NCI-H146 treated with DMSO at 0.1 percent for 48 hours (cell line): ENCODE measurements around the gene MCTP1.

Source experiments
- DNase-seq: peaks from one replicate; lab custom pipeline; 2025; ENCODE audit not compliant: unreplicated experiment; lab: John Stamatoyannopoulos, UW

The MCTP1 gene

DNA sequence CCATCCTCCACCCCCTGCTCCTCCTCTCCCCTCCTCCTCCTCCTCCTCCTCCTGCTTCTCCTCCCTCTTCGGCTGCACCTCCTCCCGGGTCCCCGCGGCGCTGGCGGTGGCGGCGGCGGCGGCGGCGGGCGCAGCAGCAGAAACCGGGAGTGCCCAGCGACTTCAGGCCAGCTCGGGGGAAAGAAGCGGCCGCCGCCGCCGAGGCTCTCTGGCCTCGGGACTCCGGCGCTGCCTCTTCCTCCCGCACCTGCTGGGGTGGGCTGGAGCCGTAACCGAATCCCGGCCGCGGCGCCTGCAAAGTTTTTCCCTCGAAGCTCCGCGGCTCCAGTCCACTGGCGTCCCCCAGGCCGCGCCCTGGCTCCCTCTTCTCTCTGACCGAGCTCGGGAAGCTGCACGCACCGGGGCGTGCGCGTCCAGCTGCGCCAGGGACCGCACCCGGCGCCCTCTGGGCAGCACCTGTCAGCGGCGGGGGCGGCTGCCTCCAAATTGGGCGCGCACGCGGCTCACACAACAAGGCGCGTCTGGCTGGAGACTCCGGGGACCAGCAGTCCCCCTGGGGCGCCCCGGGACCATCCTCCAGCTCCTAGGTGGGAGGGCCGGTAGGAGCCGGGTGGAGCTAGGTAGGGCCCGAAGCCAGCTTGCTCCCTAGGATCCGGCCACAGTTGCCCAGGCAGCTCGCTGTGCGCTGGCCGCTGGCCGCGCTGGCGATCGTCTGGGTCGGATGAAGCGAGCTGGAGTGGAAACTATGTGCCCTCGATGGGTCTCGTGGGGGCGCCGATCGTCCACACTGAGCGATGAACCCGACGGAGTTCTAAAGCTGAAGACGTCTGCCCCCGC is at the start of gene MCTP1:
MCTP1 (minus strand) TSS at position 523 of the 837 bp plus-strand sequence.
- DNase-seq, result peak; percentile 20

DNA sequence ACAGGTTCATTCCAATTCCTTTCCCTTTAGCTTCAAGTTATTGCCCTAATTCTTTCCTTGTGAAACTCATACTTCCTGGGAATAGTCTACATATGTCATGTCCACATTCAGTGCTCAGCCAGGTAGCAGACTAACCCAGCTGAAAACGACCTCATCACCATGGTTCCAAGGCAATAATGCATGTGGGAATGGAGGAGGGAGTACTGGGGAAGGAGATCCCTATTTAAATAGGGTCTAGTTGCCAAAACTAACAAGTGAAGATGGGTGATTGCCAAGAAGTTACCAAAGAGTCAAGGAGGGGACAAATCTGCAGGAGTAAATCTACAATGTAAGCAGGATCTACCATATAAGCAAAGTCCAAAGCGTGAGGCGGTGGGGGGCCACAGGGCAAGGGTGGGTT is 47.3 kb upstream of the MCTP1 start:
- DNase-seq, result no peak

DNA sequence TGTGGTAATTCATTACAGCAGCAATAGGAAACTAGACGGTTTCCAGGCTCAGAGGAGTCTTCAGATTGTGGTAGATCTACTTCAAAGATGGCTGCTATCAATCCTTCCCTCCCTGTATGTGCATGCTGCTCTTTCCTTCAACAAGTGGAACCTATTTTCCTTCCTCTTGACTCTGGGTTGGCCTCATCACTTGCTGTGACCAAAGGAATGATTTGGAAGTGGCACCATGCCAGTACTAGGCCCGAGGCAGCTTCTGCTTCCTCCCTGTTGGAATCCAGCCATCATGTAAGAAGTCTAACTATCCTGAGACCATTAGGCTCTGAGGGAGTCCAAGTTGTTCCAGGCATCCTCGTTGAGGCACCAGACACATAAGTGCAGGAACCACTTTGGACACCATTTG is 46.5 kb upstream of the MCTP1 start:
- DNase-seq, result no peak

DNA sequence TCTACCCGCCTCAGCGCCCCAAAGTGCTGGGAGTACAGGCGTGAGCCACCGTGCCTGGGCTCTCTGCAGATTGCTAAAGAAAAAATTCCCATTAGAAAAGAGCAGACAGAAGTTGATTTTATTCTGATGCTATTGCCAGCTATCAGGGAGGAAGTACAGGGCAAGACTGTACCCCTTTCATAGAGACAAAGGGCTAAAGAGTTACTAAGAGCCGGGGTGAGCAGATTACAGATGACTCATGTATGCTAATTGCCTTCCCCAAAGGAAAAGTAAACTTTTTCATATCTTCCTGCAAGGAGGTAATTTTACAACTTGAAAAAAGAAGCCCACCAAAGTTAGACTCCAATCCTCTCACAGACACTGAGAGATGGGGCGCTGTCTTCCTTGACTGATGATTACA is 42.3 kb upstream of the MCTP1 start:
- no peak for DNase-seq

DNA sequence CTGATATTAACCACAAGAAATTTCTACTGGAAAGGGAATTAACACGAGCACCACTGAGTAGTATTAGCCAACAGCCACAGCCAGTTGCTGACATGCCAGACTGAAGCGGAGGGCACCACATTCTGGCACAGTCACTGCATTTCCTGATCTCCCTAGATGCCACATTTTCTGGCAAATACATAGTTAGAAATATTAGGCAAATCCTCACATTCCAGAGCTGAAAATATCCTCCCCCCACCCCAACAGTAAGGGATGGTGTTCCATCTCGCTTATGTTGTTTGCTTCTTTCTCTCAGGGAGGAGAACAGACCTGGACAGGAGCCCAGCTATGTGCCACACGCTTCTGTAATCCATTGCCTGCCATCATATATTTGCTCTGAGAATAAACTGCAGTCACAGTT is 32.8 kb upstream of the MCTP1 start:
- DNase-seq, result no peak

DNA sequence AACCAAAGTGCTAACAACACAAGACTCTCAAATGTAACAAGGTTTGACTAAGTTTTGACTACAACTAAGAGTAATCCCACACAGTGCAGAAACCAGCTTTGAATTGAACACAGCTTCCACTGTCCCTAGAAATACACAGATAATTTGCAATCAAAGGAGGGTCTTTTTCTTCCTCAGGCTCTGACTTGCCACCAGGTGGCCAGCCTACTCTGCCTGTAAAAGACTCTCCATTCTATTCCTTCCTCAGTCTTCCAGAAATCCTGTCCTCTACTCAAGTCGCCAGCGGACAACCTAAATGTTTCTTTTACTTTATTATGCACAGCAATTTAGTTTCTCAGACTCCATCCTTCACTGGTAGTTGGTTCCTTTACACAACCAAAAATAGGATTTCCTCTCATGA is 32.2 kb upstream of the MCTP1 start:
- DNase-seq, result no peak

DNA sequence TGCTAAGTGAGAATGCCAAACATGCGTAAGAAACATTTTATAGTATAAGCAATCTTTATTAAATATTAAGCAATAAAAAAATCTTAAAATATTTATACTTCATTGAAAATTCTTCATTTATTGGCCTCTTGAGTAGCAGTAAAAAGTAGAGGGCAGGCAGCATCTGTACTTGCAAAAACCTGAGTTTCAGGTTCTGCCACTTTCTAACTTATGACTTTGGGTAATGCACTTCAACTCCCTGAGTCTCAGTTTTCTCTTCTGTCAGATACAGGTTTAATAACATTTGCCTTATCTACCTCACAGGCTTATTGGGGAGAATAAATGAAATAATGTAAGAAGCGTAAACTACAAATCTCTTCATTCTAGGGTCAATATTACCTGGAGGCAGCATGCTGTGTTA is 19.8 kb upstream of the MCTP1 start:
- no peak for DNase-seq

DNA sequence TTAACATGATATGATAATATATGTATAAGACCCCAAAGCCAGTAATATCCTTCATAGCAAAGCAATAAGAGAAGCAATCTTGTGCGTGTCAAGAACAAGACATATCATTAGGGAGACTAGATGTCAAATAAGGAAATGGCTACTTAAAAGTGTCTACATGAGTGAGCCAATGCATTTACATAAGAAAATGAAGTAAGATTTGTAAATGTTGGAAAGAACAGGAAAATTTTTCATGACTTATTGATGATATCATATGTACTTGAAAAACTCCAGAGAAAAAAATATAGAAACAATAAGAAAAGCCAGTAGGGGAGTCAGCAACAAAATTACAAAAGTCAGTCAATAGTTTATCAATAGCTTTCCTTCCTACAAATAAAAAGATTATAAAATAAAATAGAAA is 13.8 kb upstream of the MCTP1 start:
- no peak for DNase-seq

DNA sequence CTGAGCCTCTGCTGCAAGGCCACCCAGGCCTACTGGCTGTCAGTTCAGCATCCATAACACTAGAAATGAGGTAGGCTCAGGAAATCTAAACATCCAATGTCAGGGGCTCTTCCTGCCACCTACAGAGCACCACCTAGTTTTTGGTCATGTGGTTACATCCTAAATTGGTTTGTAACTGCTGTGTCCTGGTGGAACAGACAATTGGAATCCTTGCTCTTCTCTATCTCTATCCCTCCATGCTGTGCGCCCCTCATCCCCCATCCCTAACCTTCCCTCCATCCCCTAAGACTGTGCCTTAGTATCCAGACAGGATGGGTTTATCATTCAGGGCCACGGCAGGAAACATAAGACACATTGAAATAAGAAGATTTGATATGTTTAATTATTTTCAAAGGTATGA is 11.4 kb upstream of the MCTP1 start:
- DNase-seq, result no peak

DNA sequence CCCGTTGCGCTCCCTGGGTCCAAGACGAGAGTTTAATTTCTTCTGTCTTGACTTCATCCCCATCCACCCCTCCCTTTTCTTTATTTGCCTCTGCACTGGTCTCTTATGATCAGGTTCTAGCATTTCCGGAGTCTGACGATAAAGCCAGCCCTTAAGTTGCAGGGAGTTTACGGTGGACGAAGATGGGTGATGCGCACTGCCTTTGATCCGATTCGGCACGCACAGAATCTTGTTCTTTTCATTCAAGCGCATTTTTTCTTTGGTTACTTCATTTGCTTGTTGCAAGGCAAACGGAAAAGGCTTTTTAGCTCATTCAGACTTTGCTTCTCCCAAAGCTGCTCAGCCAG is 488 bp upstream of the MCTP1 start:
- DNase-seq, result no peak

DNA sequence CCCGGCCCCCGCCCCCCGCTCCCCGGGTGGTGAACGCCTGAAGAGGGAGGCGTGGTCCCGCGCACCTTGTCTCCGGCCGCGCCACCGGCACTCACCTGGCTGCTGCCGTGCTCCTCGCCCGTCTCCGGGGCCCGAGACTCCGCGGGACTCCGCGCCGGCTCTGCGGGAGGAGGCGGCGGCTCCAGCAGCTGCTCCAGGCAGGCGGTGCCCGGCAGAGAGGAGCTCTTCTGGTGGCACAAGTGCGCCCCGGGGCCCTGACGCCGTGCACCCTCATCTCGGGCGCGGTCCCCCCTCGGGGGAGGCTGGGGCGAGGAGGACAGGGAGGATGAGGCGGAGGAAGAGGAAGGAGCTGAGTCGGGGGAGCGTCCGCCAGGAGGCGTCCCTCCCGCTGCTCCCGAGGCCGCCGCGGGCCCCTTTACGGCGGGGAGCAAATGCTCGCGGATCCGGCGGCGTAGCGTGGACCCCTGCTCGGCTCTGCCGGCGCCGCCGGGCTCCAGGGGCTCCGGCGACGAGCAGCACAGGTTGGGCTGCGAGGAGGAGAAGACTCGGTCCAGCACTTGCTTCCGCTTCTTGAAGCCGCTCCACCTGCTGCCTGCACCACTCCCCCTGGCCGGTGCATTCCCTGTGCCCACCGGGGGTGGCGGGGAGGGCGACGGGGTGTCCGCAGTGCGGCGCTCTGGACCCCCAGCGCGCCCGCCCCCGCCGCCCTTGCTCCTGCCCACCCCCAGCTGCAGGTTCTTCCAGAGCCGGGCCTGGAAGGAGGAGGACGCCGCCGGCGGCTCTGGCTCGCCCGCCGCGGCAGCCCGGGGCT is 928 bp downstream of the MCTP1 start:
- DNase-seq, result peak; percentile 52

DNA sequence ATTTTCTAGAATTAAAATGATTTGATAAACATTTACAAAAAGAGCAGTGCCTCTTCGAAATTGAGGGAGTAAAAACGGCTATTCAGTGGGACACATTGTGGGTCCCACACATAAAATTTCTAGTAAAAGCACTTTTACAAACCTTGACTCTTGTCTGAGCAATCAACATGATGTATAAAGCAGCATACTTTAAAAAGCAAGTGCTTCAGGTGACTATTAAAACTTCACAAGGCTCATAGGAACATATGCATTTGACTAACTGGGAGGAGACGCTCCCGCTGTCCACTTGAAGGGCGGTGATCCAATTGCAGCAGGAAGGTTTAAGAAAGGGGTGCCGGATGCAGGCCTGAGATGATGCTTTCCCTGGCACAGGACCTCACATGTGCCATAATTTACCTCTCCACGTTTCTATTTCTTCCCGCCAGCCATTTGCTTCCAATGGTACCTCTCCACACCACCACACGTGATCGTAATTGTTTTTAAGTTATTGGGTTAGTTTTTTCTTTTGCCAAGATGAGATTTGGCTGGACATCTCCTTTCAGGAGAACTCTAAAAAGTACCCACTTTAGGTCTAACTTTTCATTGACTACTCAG is 1.8 kb downstream of the MCTP1 start:
- no peak for DNase-seq

DNA sequence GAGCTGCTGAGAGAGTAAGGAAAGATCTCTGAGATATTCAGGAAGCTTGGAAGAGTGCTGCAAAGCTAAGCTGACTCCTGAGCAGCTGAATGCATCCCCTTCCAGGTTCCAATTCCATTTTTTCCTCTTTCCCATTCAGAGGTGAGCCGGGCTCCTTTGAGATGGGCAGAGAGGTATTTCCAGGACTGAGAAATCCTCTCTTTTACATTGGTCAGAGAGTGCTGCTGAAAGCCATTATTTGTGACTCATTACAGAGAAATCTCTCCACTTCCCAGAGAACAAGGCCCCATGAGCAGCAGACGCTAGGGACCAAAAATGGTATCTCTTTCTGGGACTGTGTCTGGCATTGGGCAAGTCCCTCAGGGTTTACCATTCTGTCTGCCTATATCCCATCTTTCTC is 3.7 kb downstream of the MCTP1 start:
- no peak for DNase-seq

DNA sequence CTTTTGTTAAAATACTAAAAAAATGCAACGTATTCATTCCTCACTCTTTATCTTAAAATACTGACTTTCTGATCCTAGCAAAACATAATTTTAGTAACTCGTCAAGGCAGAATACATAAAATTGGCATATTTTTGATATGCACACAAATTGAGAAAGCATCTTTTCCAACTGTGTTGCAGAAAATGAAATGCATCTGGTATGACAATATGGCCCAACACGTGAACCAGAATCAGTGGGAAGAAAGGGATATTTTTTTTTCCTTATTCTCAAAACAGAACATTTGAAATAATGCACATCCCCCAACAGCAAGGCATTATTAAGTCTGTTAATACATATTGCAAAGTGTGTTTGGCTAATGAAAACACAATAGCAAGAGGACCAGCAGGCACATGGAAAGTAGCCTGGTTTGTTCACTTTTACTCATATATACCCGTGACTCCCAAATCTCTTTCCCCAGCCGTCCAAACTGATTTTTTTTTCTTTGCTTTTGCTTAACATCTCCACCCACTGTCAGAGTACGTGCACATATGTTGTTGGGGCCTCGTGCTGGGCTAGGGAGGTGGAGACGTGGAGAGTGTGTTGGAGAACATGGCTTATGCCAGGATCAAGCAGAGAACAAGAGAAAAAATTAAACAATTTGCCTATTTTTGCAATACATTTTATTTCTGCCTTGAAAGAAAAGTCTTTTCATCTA is 4.3 kb downstream of the MCTP1 start:
- no peak for DNase-seq

DNA sequence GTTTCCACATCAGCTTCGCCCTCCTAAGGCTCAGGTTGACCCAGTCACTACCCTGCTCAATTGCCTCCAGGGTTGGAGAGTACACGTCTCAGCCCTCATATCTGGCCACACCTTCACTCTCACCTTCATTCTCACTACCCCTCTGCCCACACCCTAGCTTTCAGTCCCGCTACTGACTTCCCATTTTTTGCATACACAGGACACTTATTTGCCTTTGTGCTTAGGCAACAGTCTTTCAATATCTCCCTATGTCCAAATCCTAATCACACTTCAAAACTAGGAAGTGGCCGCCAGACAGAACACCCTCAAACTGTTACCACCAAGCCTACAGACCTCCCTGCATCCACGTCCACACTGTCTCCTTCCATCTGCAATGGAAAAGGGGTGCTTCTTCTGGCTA is 10.9 kb downstream of the MCTP1 start:
- no peak for DNase-seq

DNA sequence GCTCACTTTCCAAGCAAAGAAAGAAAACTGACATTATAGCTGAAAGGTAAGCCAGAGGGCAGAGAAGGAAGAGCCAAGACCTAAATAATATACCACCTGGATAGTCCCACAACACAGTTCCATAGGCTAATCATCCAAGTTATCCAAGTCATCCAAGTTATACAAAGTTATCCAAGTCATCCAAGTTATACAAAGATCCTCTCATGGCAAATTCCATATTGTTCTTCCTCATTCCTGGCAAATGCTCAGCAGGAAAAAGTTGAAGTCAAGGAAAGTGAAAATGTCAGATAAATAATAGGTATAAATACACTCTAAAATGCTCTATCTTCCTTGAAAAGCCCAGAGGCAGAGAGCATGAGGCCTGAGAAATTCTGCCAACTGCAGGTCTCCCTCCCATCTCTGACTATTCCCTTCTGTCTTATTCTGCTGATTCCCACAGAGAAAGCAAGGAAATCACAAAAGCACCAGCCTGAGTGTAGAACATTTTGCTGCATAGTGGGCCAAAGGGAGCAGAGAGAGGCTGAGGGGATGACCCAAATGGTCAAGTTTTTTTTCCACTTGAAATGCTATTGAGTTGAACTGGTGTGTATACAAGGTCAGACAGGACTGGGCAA is 12.5 kb downstream of the MCTP1 start:
- DNase-seq, result no peak

DNA sequence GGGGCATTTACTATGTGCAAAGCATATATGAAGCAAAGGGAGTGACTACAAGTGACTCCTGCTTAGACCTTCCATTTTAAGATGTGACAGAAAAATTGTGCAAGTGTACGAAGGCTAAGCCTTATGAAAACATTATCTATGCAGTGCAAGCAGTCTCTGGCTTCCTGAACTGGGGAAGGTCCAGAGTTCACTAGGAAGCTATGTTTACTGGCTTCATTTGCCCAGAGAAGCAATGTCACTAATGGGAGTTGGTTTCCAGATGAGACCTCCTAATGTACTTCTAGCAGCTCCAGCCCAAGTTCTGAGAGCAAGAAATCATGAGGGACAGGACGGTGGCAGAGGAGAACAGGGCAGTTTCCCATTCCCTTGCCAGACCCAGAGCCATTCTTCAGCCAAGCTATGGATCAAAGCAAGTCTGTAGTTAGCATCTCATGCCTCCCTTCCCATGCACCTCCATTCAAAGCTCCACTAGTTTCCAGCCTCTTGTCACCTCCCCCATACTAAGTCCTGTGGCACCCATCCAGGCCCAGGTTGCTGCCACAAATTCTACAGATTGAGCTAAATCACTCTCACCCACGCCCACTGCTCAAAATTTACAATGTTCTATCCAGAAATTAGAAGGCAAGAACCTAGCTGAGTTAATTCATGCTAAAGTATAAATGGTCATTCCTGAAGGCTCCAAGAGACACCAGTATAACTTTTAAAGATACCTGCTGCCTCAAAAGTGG is 21.8 kb downstream of the MCTP1 start:
- DNase-seq, result no peak

DNA sequence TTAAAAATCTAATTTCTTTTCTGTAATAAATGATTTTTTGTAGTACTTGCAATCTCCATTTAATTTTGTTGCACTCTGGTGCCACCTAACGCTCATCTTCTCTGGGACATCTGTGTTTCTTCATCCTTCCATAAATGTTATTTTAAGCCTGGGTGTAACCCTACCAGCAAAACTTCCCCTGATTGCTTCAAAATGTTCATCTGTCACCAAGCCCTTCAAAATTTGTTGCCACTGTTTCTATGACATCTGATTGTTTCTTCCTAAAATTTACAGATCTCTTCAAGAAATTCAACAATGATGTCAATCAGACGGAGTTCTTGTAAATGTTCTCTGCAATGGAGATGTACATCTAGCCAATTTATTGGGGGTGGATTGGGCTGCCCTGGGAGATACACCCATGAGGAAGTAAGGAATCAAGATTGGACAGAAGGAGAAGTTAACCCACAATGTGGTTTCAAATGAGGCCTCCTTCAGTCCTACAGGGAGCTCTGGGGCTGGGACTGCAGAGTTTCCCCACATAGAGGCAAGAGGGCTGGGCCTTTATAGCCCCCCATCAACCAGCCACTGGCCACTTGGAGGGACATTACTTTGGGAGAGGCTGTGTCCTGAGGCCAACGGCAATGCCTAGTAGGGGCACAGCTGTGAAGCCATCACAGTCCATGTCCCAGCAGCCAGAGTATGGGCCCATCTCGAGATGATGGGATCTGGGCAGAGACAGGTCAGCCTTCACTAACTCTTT is 23.3 kb downstream of the MCTP1 start:
- DNase-seq, result peak; percentile 10

DNA sequence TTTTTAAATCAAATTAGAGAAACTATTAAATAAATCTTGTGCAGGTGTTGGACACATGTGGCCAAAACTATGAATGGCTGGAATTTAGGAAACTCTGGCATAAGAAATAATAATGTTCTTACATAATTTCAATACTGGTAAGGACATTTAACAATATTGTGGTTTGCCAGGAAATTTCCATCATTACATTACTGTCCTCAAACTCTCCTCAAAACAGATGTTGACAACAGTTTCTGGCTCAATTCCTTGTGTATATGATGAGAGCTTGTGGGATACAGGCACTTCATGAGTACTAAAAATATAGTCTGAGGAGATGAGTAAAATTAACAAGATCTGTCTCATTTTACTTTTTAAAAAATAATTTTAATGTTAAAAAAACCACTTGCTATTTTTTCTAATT is 27.9 kb downstream of the MCTP1 start:
- DNase-seq, result no peak

DNA sequence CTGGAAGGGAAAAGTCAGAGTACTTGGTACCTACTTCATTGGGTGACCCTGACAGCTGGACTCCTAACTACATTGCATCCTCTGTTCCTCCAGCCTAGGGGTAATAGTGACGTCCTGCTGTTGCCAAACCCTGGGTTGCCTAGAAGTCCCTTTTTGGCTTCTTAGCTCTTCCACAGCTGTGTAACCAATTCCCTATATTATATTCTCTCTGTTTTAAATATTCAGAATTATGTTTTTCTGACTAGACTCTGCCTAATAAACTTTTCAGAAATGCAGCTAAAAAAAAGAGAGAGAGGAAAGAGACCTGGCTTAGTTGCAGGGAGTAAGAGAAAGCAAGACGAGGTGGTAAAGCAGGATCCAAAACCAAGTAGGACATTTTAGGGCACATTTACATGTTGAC is 28.4 kb downstream of the MCTP1 start:
- no peak for DNase-seq
